ENCODE results near the gene MAP3K13.

Gene MAP3K13, protein sequence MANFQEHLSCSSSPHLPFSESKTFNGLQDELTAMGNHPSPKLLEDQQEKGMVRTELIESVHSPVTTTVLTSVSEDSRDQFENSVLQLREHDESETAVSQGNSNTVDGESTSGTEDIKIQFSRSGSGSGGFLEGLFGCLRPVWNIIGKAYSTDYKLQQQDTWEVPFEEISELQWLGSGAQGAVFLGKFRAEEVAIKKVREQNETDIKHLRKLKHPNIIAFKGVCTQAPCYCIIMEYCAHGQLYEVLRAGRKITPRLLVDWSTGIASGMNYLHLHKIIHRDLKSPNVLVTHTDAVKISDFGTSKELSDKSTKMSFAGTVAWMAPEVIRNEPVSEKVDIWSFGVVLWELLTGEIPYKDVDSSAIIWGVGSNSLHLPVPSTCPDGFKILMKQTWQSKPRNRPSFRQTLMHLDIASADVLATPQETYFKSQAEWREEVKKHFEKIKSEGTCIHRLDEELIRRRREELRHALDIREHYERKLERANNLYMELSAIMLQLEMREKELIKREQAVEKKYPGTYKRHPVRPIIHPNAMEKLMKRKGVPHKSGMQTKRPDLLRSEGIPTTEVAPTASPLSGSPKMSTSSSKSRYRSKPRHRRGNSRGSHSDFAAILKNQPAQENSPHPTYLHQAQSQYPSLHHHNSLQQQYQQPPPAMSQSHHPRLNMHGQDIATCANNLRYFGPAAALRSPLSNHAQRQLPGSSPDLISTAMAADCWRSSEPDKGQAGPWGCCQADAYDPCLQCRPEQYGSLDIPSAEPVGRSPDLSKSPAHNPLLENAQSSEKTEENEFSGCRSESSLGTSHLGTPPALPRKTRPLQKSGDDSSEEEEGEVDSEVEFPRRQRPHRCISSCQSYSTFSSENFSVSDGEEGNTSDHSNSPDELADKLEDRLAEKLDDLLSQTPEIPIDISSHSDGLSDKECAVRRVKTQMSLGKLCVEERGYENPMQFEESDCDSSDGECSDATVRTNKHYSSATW

DNA sequence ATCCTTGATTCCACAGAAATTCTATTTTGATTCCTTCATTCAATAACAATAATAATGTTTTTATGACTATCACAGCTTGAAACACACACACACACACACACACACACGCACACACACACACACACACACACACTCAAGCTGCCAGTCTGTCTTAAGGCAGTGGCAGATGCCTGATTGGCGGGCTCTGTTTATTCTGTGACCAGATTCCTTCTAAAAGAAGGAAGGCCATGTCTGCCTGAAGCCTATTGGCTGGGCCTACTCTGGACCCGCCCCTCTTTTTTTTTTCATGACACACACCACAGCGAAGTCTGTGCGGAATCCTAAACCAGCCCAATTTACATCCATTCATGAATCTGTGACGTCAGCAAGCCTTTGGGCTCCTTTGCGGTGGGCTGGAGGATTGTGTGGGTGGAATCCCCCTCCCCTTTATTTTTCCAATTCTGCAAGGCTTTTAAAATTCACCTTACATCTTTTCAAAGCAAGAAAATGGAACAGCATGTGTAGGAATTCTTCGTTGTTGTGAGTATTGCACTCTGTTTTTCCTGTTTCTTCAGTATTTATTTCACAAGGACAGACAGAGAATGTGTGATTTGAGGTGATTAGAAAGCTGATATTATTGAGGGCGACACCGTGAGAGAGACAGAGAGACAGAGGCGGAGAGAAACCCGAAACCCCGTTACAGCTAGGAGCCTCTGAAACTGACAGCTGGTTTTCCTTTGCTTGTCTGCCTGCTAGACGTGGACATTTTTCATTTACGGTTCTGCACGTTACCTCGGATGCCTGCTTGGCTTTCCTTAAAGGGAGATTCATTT lies at the start of gene MAP3K13:
MAP3K13 (plus strand) TSS at position 287 of the 812 bp plus-strand sequence. CDS start 65,446 bp downstream, outside the sequence.
- peak; percentile 91 for DNase-seq
- in situ Hi-C loops (cut with HindIII; ENCODE audit: low pct_ligation_motif_present, low pct_unique_long_range_greater_than_20kb, low sequenced_read_pairs), result no loop called here

DNA sequence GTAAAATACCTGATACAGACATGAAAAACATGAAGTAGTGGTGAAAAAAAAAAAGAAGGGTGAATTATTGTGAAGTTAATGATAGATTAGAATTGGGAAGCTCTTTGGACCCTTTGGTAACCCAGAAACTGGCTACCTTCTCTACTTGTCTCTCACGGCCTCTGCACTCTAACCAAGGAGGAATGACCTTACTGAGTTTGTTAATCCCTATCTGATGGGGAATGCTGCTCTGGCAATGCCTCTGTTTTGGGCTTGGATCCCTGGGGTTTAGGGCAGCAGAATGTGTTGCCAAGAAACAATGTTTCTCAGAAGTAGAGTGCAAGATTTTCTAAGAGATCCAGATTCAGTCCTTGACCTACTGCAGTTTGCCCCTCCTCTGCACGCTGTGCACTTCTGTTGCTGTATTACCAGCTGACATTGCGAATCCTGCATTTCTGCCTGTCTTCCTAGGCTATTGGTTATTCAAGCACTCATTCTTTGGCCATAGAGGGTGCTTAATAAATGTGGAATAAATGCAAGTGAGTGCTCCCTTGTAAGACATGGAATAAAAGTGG lies 49.2 kb upstream of the MAP3K13 start:
- in situ Hi-C loops (cut with HindIII; ENCODE audit: low pct_ligation_motif_present, low pct_unique_long_range_greater_than_20kb, low sequenced_read_pairs), result no loop called here
- no peak for DNase-seq

DNA sequence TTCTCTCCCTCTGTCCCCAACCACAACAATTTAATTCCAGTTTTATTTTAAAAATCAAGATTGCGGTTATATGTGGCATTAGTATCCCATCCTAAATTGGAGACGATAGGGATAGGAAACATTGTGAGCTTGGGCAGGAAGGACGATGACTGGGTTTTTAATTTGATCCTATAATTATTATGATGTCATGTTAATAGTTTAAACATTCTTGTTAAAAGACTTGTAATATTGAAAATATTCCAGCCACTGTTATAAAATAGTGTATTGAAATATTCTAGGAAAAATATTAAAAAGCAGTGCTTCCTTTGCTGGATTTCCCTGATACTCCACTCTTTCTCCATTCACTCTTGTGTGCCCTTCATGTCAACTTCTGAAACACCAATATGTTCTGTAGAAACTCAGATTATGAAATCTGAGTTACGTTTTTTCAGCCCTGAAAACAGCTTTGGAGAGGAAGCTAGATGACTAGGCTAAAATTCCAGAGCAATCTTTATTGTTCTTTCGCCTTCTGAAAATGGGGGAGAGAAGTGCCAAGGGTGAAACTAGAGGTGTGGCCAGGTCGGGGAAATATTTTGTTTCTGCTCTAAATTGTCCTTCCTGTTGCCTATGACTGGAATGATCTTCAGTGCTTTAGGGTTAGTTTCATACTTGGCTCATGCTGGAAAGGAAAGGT lies 46.1 kb upstream of the MAP3K13 start:
- peak; percentile 39 for DNase-seq
- in situ Hi-C loops (cut with HindIII; ENCODE audit: low pct_ligation_motif_present, low pct_unique_long_range_greater_than_20kb, low sequenced_read_pairs), result no loop called here

- in situ Hi-C loops (cut with HindIII; ENCODE audit: low pct_ligation_motif_present, low pct_unique_long_range_greater_than_20kb, low sequenced_read_pairs), result no loop called here
- DNase-seq, result peak; percentile 57
Measured at GRCh38 chr3:185317674-185318073, 45.3 kb upstream of the MAP3K13 start.

GRCh38 chr3:185318141-185318540 lies 44.8 kb upstream of the MAP3K13 start:
- peak; percentile 52 for DNase-seq
- in situ Hi-C loops (cut with HindIII; ENCODE audit: low pct_ligation_motif_present, low pct_unique_long_range_greater_than_20kb, low sequenced_read_pairs), result no loop called here

DNA sequence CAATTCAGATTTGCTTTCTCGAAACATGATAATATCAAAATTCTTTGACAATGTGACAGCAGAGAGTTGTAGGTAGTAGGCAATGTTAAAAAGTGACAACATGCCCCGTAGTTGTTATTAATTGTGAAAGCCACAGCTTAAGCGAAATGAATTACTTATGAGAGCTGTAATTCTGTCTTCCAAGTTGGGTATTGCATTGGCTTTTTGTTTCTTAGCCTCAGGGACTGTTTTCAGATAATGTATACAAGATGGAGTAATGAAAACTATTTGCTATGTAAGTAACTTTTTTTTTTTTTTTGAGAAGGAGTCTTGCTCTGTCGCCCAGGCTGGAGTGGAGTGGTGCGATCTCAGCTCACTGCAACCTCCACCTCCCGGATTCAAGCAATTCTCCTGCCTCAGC lies 43.1 kb upstream of the MAP3K13 start:
- in situ Hi-C loops (cut with HindIII; ENCODE audit: low pct_ligation_motif_present, low pct_unique_long_range_greater_than_20kb, low sequenced_read_pairs), result no loop called here
- no peak for DNase-seq

GRCh38 chr3:185320949-185321348 lies 42.0 kb upstream of the MAP3K13 start:
- in situ Hi-C loops (cut with HindIII; ENCODE audit: low pct_ligation_motif_present, low pct_unique_long_range_greater_than_20kb, low sequenced_read_pairs), result no loop called here
- no peak for DNase-seq

GRCh38 chr3:185322101-185322719 lies 40.7 kb upstream of the MAP3K13 start:
- in situ Hi-C loops (cut with HindIII; ENCODE audit: low pct_ligation_motif_present, low pct_unique_long_range_greater_than_20kb, low sequenced_read_pairs), result no loop called here
- DNase-seq, result no peak

GRCh38 chr3:185325946-185326791 lies 36.8 kb upstream of the MAP3K13 start:
- no peak for DNase-seq
- in situ Hi-C loops (cut with HindIII; ENCODE audit: low pct_ligation_motif_present, low pct_unique_long_range_greater_than_20kb, low sequenced_read_pairs), result no loop called here

DNA sequence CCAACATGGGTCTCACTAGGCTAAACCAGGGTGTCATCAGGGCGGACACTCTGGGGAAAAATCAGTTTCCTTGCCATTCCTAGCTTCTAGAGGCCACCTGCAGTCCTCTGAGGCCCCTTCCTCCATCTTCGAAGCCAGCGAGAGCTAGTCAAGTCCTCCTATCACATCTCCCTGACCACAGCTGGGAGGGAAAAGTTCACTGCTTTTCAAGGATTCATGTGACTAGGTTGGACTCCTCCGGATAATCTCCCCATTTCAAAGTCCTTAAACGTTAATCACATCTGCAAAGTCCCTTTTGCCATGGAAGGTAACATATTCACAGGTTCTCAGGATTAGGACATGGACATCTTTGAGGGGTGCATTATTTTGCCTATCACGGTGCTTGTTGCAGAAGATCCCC lies 35.9 kb upstream of the MAP3K13 start:
- in situ Hi-C loops (cut with HindIII; ENCODE audit: low pct_ligation_motif_present, low pct_unique_long_range_greater_than_20kb, low sequenced_read_pairs), result no loop called here
- no peak for DNase-seq

GRCh38 chr3:185328324-185329004 lies 34.5 kb upstream of the MAP3K13 start:
- DNase-seq, result no peak
- in situ Hi-C loops (cut with HindIII; ENCODE audit: low pct_ligation_motif_present, low pct_unique_long_range_greater_than_20kb, low sequenced_read_pairs), result no loop called here

DNA sequence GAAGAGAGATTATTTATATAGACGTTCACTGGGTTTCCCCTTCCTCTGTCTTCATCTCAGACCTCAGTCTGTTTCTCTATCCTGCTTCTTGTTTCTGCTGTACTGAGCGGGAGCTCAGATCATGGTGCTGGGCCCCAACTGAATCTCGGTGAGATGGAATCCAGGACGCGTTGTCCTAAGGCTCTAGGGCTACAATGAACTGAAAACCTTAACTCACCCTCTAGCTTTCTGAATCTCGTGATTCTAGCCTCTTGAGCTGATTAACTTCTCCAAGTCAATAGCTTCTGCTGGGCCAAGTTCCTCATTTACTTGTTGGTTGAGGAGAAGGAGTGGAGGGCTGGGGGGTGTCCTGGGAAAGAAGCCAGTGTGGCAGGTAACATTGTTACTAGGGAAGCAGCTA lies 32.7 kb upstream of the MAP3K13 start:
- no peak for DNase-seq
- in situ Hi-C loops (cut with HindIII; ENCODE audit: low pct_ligation_motif_present, low pct_unique_long_range_greater_than_20kb, low sequenced_read_pairs), result no loop called here

- DNase-seq, result no peak
- in situ Hi-C loops (cut with HindIII; ENCODE audit: low pct_ligation_motif_present, low pct_unique_long_range_greater_than_20kb, low sequenced_read_pairs), result no loop called here
Measured at GRCh38 chr3:185330644-185331043, 32.3 kb upstream of the MAP3K13 start.

- DNase-seq, result peak; percentile 55
- in situ Hi-C loops (cut with HindIII; ENCODE audit: low pct_ligation_motif_present, low pct_unique_long_range_greater_than_20kb, low sequenced_read_pairs), result no loop called here
Measured at GRCh38 chr3:185332026-185332735, 30.8 kb upstream of the MAP3K13 start.

- in situ Hi-C loops (cut with HindIII; ENCODE audit: low pct_ligation_motif_present, low pct_unique_long_range_greater_than_20kb, low sequenced_read_pairs), result no loop called here
- DNase-seq, result peak; percentile 77
Measured at GRCh38 chr3:185335799-185336198, 27.1 kb upstream of the MAP3K13 start.

All from ACHN (cell line).